Middle frontal gyrus (tissue), 1 donor: Measurements from ENCODE around the gene VPS45.

Source experiments
- DNase-seq: peaks from one replicate; pipeline ENCODE4 v3.0.0-alpha.2; 2015; ENCODE audit warnings: low spot score; ENCODE audit errors: extremely low spot score

Gene VPS45

DNA sequence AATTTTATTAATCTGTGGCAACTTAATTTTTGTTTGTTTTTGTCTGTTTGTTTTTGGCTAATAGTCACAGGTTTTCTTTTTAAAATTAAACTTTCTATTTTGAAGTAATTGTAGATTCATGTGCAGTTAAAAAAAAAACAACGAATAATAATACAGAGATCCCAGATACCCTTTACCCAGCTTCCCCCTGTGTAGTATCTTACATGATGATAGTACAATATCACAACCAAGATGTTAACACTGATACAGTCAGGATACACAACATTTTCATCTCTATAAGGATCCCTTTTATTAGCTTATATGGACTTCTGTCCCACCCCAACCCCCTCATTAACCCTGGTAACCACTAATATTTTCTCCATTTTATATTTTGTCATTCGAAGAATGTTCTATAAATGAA lies 5.9 kb downstream of the VPS45 start:
- no peak for DNase-seq

DNA sequence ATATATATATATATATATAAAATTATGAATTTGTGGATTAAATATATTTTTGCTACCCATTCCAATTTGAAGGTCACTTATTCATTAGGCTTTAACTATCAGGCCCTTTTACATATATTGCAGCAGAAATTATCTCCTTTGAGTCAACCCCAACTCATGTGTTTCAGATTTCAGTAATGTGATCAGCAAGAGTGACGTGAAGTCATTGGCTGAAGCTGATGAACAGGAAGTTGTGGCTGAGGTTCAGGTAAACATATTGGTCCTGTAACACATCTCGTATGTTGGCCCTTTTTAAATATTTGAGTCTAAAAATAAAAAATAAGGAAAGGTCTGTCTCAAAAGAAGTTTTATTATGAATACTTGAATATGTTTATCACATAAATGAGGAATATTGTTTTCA lies 8.5 kb downstream of the VPS45 start:
- no peak for DNase-seq

DNA sequence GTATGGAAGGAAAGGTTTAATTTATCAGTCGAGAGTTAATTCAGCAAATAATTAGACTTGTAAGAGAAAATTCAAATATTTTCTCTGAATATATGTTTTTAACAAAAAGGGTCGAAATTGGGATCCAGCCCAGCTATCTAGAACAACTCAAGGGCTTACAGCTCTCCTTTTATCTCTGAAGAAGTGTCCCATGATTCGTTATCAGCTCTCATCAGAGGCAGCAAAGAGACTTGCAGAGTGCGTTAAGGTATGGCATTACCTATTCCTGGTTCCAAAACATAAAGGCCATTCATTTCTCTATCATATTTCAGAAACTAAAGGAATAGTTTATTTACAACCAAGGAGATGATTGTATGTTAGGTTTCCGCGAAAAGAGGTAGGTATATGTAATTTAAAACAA lies 9.4 kb downstream of the VPS45 start:
- no peak for DNase-seq

DNA sequence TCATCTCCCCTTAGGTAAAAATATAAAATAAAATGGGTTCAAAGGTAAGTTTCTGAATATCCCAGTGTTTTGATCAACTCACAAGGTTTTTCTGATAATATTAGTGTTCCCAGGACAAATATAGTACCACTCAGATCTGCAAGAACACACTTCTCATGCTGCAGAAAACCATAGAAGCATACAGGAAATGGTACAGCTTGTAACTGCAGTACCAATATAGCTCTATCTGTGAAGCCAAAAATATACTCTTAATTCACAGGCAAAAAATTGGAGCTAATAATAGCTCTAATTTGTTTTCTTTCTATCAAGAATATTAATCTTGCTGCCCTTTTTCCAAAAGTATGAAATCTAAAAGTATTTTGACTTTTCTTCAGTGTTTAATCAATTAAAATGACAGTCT lies 13.2 kb downstream of the VPS45 start:
- no peak for DNase-seq

DNA sequence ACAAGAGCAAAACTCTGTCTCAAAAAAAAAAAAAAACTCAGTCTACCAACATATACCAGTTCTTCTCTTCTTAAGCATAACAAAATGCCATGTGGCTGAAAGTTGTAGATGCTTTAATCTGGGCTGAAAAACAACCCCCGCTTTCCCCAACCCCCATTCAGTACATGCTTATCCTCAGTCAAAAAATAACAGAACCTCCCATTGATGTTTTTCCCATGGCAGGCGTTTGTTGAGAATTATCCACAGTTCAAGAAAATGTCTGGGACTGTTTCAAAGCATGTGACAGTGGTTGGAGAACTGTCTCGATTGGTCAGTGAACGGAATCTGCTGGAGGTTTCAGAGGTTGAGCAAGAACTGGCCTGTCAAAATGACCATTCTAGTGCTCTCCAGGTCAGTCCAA lies 14.9 kb downstream of the VPS45 start:
- DNase-seq, result no peak

DNA sequence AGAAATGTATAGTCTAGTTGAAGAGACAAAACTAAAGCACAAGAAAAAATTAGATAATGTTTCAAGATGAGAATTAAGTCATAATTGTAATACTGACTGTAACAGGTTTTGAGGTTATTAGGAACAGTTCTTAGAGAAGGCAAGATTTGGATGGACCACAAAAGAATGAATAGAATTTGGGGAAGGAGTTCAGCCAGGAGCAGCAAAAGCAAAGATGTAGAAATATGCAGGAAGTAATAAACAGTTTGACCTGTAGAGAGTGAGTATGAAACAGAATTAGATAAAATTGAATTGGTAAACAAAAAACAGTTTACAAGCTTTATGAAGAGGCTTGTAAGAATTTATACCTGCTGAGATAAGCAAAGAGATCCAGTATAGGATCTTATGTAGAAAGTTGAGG lies 16.3 kb downstream of the VPS45 start:
- DNase-seq, result no peak

DNA sequence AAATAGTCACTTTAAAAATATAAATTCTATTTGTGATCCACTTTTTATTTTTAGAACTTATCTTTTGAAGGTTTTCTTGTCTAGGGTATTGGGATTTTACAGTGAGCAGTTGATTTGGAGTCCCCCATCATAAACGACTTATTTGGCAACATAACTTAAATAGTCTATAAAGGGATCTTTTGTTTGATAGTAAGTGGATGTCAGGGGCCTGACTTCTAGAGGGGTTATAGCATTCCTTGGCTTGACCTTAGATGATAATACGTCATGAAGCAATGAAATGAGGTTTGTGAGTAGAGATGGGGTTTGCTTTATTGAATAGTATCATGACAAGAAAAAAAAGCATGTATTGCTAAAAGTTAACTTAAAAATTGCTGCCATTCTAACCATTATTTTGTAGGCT lies 17.8 kb downstream of the VPS45 start:
- no peak for DNase-seq

DNA sequence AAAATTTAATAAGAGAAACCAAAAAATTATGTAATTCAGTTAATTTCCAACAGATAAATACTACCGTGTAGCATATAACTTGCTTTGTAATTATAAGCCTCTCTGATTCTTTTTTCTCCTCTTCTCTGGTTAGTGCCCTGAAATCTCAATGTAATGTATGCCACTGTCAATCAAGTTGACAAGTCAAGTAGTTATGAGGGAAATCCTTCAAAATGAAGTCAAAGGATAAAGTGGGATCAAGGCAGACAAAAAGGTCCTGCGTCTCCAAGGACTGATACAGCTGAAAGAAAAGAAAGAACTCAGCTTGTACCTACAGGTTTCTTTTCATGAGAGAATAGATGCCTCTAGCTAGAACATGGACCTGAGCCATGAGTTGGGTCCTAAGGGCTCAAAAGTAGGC lies 19.8 kb downstream of the VPS45 start:
- DNase-seq, result no peak

DNA sequence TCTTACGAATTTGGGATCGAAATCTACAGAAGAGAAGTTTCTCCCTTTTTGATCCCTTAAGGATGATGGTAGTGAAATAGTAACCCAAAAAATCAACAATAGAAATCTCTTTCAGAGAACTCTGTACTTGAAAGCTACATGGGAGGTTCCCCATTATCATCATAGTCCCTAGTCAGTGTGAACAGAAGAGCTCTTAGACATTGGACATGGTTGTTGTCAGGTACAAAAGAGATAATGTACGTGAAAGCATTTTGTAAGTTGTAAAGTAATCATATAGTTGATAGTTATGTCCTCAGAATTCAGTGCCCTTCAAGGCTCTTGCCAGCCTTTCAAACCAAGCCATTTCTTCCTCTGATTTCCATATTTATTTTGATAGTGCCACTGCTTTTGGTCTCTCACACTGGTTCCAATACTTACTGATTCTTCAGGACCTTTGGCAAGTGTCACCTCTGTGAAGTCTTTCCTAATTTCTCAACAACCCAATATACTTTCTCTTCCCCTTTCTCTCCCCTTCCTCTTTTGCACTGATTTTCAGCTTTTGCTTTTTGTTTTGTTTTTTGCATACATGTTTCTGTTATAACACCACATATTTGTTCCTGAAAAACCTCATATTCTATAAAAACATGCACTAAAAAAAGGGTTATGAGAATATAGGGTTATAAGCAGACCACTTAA lies 22.4 kb downstream of the VPS45 start:
- DNase-seq, result no peak

DNA sequence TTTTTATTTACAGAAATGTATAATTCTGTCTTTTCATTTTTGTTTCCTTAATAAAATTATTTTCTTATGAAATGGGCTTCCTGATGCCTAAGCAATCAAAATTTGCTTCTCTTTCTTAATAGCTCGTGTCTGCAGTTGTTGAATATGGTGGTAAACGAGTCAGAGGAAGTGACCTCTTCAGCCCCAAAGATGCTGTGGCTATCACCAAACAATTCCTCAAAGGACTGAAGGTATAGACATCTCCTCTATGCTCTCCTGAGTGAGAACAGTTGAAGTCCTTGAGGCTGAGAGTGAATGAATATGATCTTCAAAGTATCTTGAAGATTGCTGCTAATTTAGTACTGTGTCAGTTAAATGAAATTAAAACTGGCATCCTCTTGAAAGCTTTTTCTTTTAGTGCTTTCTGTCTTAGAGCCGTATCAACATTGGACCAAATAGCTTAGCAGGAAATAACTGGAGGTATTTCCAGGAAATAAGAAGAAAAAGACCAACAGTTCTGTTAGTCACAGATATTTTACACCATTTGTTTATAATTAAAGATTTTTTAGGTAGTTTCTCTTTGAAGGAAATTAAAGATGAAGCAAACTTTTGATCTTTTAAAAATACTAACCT lies 24.7 kb downstream of the VPS45 start:
- no peak for DNase-seq

DNA sequence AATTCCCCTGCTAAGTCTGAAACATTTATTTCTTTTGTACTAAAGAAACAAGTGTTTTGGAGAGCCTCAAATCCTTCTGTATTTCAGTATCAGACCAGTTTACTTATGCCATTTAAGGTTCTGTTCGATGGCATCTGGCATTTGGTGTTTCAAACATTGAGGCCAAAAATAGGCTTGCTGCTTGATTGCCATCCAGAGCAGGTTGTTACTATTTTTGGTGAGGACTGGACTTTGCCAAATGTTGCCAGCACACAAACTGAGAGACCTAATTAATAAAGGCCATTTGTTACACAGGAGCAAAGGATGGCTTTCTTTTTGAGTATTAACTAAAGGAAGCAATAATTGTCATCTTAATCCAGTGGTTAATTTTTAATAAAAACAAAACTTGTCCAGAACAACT lies 26.2 kb downstream of the VPS45 start:
- no peak for DNase-seq

DNA sequence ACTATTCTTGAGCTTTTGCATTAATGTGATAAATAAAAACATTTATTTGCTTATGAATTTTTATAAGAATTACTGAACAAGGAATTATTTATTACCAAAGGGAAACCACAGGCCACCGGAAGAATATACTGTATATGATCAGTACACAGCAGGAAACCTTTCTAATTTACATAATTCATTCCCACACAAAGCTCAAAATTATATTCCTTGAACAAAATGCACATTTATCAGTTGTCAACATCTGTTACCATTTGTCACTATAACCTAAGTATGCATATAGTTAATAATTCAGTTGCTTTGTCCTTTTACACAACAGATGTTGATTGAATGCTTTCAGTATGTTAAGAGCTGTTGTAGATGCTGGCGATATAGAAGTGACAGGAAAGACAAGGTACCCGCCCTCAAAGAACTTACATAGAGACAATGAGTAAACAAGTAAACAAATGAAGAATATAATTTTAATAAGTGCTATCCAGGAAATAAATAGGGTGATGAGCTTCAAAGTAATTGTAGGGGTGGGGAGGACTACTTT lies 27.2 kb downstream of the VPS45 start:
- DNase-seq, result no peak

DNA sequence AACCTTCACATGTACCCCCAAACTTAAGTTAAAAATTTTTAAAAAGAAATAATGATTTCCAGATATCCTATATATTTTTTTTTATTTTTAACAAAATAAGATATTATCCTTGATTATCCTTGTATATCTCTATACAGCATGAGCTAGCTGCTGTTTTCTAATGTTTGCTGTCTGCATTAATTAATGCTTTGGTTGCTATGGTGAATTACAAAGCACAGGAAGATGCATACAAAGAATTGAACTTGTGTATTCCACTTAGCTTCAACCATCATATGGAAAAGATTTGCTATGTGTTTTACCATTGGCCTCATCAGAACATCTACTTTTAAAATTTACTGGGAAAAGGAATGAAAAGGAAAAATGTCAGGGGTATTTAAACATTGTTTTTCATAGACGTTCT lies 35.4 kb downstream of the VPS45 start:
- no peak for DNase-seq

DNA sequence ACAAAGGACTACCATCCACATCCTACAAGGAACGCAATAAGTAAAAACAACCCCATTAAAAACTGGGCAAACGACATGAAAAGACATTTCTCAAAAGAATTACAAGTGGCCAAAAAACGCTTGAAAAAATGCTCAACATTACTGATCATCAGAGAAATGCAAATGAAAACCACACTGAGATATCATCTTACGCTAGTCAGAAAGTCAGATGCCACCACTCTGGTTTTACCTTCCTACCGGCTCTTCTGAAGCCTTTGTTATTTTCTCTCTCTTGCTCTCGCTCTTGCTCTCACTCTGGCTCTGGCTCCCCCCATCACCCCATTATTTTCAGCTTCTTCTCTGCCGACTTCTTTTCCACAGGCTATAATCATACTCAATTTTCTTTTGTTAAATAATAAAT lies 38.8 kb downstream of the VPS45 start:
- DNase-seq, result no peak

DNA sequence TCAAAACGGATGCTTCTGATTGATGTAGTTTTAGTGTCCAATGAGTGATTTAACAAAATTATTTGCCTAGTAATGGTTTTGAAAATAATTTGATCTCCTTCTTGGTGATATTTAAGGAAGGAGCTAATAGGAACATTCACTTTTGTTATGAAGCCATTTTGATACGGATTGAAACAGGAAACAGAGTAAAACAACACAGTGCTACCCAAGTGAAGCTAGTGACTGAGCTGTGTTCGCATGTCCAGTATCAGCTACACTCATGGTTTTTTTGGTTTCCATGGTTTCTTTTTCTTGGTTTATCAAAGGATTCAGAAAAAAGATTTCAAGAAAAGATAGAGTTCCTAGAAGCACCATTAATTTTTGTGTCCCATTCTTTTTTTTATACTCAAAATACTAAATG lies 42.0 kb downstream of the VPS45 start:
- no peak for DNase-seq

DNA sequence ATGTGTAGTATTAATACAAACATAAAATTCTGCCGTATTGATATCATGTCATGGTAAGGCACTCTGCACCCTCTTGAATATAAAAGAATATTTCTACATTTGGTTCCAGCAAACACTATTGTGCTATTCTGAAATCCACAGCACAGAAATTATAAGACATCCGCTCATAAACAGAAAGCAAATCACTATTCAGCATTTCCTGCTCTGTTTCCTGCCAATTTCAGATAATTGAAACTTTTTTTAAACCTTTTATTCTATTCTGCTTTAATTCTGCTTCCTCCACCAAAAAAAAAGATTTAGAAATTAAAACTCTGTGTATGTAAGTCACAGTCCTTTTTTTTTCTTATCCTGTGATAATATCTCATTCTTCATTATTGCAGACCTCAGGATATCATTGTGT lies 42.5 kb downstream of the VPS45 start:
- DNase-seq, result no peak

DNA sequence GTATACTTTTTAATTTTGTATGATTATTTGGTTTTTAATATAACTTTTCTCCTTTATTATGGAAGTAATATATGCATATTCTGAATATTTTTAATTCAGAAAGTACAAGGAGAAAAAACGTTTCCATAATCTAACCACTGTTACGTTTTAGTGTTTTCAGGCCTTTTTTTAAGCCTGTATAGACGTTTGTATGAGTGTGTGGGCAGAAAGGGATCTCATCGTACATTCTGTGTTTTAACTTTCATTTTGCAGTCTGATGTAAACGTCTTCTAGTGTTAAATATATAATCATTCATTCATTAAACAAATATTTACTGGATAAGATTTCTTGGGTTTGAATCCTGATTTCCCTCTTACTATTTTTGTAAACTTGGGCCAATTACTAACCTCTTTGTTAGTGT lies 44.1 kb downstream of the VPS45 start:
- DNase-seq, result no peak

DNA sequence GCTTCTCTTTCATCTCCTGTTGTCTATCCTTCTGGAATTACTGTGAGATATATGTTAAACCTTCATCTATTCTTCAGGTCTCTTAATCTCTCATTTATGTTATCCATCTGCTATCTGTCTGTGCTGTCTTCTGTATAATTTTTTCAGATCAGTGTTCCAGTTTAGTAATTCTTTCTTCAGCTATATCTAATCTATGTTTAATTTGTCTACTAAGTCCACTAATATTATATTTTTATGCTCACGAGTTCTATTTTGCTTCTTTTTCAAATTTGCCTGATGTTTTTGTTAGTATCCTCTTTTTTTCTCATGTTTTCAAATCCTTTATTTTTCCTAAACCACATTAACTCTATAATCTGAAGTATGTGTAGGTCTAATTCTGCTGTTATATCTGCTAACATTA lies 47.5 kb downstream of the VPS45 start:
- DNase-seq, result no peak

DNA sequence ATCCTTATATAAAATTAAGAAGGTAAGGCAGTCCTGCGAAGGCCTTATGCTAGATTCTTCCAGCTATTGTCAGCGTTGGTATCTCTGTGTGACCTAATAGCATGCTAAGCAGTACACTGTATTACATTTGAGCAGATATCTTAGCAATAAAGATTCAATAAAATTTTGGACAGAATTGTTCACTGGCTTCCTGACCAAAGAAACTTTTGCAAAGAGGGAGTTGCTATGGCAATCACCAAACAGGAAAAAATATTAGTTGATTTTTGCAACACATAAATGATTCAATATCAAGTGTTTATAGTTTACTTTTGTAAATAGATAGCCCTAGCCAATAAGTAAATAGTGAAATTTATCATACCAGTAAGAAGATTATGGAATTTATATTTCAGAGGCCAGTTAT lies 51.1 kb downstream of the VPS45 start:
- DNase-seq, result no peak

DNA sequence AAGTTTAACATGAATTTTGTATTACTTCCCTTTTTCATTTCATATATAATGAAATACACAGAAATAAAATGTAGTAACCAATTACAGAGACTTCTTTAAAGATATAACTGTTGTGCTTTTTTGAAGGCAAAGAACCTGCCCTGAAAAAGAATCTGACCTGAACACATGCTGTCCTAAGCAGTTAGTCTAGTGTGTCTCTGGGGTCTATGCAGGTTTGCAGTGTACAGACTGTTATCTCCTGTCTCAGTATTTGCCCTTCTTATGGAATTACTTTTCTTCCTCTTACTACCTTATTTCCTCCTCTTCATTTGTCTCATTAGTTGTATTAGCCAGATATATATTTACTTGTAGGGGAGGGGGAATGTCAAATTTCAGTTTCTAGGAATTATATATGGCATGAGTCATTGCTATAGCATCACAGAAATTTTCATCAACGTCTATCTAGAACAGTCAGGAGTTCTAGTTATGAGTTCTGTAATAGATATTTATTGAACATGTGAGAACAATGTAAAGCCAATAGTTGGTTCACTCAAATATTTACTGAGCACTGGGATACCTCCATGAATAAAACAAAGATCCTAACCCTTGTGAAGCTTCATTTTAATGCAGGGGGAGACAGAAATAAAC lies 53.8 kb downstream of the VPS45 start:
- no peak for DNase-seq

DNA sequence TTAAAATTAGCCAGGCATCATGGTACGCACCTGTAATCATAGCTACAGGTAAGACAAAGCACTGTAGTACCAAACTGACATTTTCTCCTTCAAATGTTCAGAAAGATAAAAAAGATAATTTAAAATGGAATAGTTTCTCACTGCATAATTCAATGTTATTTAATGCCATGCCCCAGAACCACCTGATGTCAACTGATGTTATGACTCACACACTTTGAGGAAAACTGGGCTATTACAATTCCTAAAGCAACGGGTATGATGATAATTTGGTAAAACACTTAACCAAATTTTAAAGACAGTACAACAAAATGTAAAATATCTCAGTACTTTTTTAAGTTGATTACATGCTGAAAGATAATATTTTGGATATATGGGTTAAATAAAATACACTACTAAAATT lies 59.2 kb downstream of the VPS45 start:
- no peak for DNase-seq

DNA sequence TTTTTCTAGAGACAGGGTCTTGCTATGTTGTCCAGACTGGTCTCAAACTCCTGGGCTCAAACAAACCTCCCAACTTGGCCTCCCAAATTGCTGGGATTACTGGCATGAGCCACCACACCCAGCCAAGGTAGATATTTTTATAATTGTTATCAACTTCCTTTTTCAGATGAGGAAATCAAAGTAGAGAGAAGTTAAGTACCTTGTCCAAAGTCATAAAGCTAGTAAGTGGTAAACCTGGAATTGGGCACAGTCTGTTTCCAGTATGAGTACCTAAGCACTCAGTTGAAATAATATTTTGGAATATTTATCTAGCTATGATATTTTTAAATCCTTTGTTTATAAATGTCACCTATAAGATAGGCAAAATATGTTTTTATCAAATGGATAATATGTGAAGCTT lies 59.9 kb downstream of the VPS45 start:
- DNase-seq, result no peak

DNA sequence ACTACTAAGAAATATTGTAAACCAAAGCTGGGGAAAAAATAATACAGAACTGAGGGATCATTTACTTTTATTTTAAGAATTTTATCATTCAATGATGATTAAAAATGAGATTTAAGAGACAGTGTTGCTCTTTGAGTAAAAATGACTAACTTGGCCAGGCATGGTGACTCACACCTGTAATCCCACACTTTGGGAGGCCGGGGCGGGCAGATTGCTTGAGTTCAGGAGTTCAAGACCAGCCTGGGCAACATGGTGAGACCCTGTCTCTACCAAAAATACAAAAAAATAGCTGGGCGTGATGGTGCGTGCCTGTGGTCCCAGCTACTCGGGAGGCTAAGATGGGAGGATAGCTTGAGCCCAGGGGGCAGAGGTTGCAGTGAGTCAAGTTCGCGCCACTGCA lies 60.3 kb downstream of the VPS45 start:
- no peak for DNase-seq
